Measurements from ENCODE around the gene TFAM. TPM values are rescaled to one million over a fixed set of nuclear protein-coding genes. Genes with fewer than 3 reads are reported as not detected.
A peak's percentile ranks its signal among the peaks of the same experiment; 100 is the strongest.

TFAM gene
- total RNA-seq, result 10 to 100 TPM; 87.7 to 91.8 TPM

- peak within 1 kb of the TSS; percentile 100 for H3K4me3 Mint-ChIP-seq
- intact Hi-C loops (cut with micrococcal nuclease), result loop anchor here (1.0 to 2.0 kb wide), 7 partner anchors 51 to 1522 kb away; partner anchors contain the start of genes CCDC6 and CISD1
- H3K27me3 Mint-ChIP-seq (ENCODE audit: low read depth), result no peaks in the 10 kb centered on the region
- peaks cover 22% of the 10 kb centered on the region for H3K36me3 Mint-ChIP-seq (ENCODE audit: low read depth)
- peak within 1 kb of the TSS; percentile 97 for H3K27ac Mint-ChIP-seq
- CTCF ChIA-PET, result interaction anchor here (0.7 to 4.4 kb wide), 18 partner anchors 9 to 209 kb away, joined by 3 to 36 read pairs (median 4); partner anchors contain the start of genes CISD1 and UBE2D1
- no peaks in the 10 kb centered on the region for H3K9me3 Mint-ChIP-seq
- H3K4me1 Mint-ChIP-seq (ENCODE audit: low read depth), result peaks cover 36% of the 10 kb centered on the region
- peak; percentile 98 for DNase-seq
Observed at GRCh38 chr10:58384999-58385783, at the start of gene TFAM. TSS of gene TFAM (plus strand) at chr10:58385410. CDS start at chr10:58385548, 138 bp downstream.

GRCh38 chr10:58336242-58336641 lies 49.0 kb upstream of the TFAM start:
- H3K36me3 Mint-ChIP-seq (ENCODE audit: low read depth), result peaks cover 6% of the 10 kb centered on the region
- peaks cover 43% of the 10 kb centered on the region for H3K4me1 Mint-ChIP-seq (ENCODE audit: low read depth)
- intact Hi-C loops (cut with micrococcal nuclease), result no loop called here
- H3K9me3 Mint-ChIP-seq, result no peaks in the 10 kb centered on the region
- H3K27ac Mint-ChIP-seq, result no peak overlapping the region
- peak overlapping the region; percentile 95 for H3K4me3 Mint-ChIP-seq
- CTCF ChIA-PET, result interaction anchor here (2.1 kb wide), 1 partner anchor 49 kb away, joined by 15 read pairs; the partner anchor contains the start of gene TFAM
- peak; percentile 12 for DNase-seq
- H3K27me3 Mint-ChIP-seq (ENCODE audit: low read depth), result no peaks in the 10 kb centered on the region

- Mint-ChIP-seq H3K4me3 (no peak overlapping the region), H3K27ac (no peak overlapping the region), H3K27me3 (ENCODE audit: low read depth) (no peaks in the 10 kb centered on the region), H3K9me3 (no peaks in the 10 kb centered on the region), H3K36me3 (ENCODE audit: low read depth) (peaks cover 10% of the 10 kb centered on the region), H3K4me1 (ENCODE audit: low read depth) (peaks cover 41% of the 10 kb centered on the region)
- CTCF ChIA-PET, result interaction anchor here (0.6 kb wide), 1 partner anchor 67 kb away, joined by 3 read pairs; no protein-coding TSS in a partner anchor
- intact Hi-C loops (cut with micrococcal nuclease), result no loop called here
- DNase-seq, result no peak
Observed at GRCh38 chr10:58341422-58341821, 43.8 kb upstream of the TFAM start.

- intact Hi-C loops (cut with micrococcal nuclease), result no loop called here
- Mint-ChIP-seq H3K9me3 (no peaks in the 10 kb centered on the region), H3K36me3 (ENCODE audit: low read depth) (peaks cover 13% of the 10 kb centered on the region), H3K27ac (no peak overlapping the region), H3K27me3 (ENCODE audit: low read depth) (no peaks in the 10 kb centered on the region), H3K4me1 (ENCODE audit: low read depth) (peaks cover 37% of the 10 kb centered on the region), H3K4me3 (no peak overlapping the region)
- CTCF ChIA-PET, result interaction anchor here (0.6 kb wide), 1 partner anchor 67 kb away, joined by 3 read pairs; no protein-coding TSS in a partner anchor
- DNase-seq, result no peak
Observed at GRCh38 chr10:58341947-58342346, 43.3 kb upstream of the TFAM start.

GRCh38 chr10:58347967-58348366 lies 37.2 kb upstream of the TFAM start:
- intact Hi-C loops (cut with micrococcal nuclease), result no loop called here
- H3K4me1 Mint-ChIP-seq (ENCODE audit: low read depth), result peaks cover 22% of the 10 kb centered on the region
- H3K4me3 Mint-ChIP-seq, result no peak overlapping the region

GRCh38 chr10:58348571-58349033 lies 36.6 kb upstream of the TFAM start:
- no peaks in the 10 kb centered on the region for H3K27me3 Mint-ChIP-seq (ENCODE audit: low read depth)
- H3K27ac Mint-ChIP-seq, result no peak overlapping the region
- CTCF ChIA-PET, result interaction anchor here (1.0 kb wide), 1 partner anchor 49 kb away, joined by 4 read pairs; no protein-coding TSS in a partner anchor
- intact Hi-C loops (cut with micrococcal nuclease), result no loop called here
- peaks cover 11% of the 10 kb centered on the region for H3K36me3 Mint-ChIP-seq (ENCODE audit: low read depth)
- H3K4me1 Mint-ChIP-seq (ENCODE audit: low read depth), result peaks cover 21% of the 10 kb centered on the region
- no peak for DNase-seq
- H3K4me3 Mint-ChIP-seq, result no peak overlapping the region
- H3K9me3 Mint-ChIP-seq, result no peaks in the 10 kb centered on the region

More at GRCh38 chr10:58347967-58348366, 37.2 kb upstream of the TFAM start:
- Mint-ChIP-seq H3K27me3 (ENCODE audit: low read depth) (no peaks in the 10 kb centered on the region), H3K9me3 (no peaks in the 10 kb centered on the region), H3K36me3 (ENCODE audit: low read depth) (peaks cover 11% of the 10 kb centered on the region), H3K27ac (no peak overlapping the region)
- CTCF ChIA-PET, result no interaction called here
- no peak for DNase-seq

- peaks cover 23% of the 10 kb centered on the region for H3K4me1 Mint-ChIP-seq (ENCODE audit: low read depth)
- H3K27me3 Mint-ChIP-seq (ENCODE audit: low read depth), result no peaks in the 10 kb centered on the region
- peaks cover 11% of the 10 kb centered on the region for H3K36me3 Mint-ChIP-seq (ENCODE audit: low read depth)
- H3K27ac Mint-ChIP-seq, result no peak overlapping the region
- no peak overlapping the region for H3K4me3 Mint-ChIP-seq
- CTCF ChIA-PET, result interaction anchor here (0.9 kb wide), 1 partner anchor 16 kb away, joined by 5 read pairs; no protein-coding TSS in a partner anchor
- H3K9me3 Mint-ChIP-seq, result no peaks in the 10 kb centered on the region
- DNase-seq, result no peak
- intact Hi-C loops (cut with micrococcal nuclease), result no loop called here
Observed at GRCh38 chr10:58350023-58350422, 35.2 kb upstream of the TFAM start.

GRCh38 chr10:58350619-58351323 lies 34.4 kb upstream of the TFAM start:
- no peaks in the 10 kb centered on the region for H3K9me3 Mint-ChIP-seq
- no peak overlapping the region for H3K4me3 Mint-ChIP-seq
- H3K4me1 Mint-ChIP-seq (ENCODE audit: low read depth), result peaks cover 23% of the 10 kb centered on the region
- H3K27ac Mint-ChIP-seq, result no peak overlapping the region
- H3K36me3 Mint-ChIP-seq (ENCODE audit: low read depth), result peaks cover 7% of the 10 kb centered on the region
- CTCF ChIA-PET, result interaction anchor here (0.9 to 1.1 kb wide), 2 partner anchors 16 to 51 kb away, joined by 5 read pairs; no protein-coding TSS in a partner anchor
- H3K27me3 Mint-ChIP-seq (ENCODE audit: low read depth), result no peaks in the 10 kb centered on the region
- no peak for DNase-seq
- intact Hi-C loops (cut with micrococcal nuclease), result no loop called here

- CTCF ChIA-PET, result interaction anchor here (1.1 kb wide), 1 partner anchor 53 kb away, joined by 5 read pairs; no protein-coding TSS in a partner anchor
- Mint-ChIP-seq H3K4me3 (no peak overlapping the region), H3K36me3 (ENCODE audit: low read depth) (peaks cover 2% of the 10 kb centered on the region), H3K9me3 (no peaks in the 10 kb centered on the region), H3K27ac (no peak overlapping the region), H3K27me3 (ENCODE audit: low read depth) (no peaks in the 10 kb centered on the region), H3K4me1 (ENCODE audit: low read depth) (peaks cover 25% of the 10 kb centered on the region)
- no peak for DNase-seq
- intact Hi-C loops (cut with micrococcal nuclease), result no loop called here
Observed at GRCh38 chr10:58351616-58352578, 33.3 kb upstream of the TFAM start.

- Mint-ChIP-seq H3K27me3 (ENCODE audit: low read depth) (no peaks in the 10 kb centered on the region), H3K4me3 (no peak overlapping the region), H3K27ac (no peak overlapping the region), H3K4me1 (ENCODE audit: low read depth) (peaks cover 25% of the 10 kb centered on the region), H3K36me3 (ENCODE audit: low read depth) (no peaks in the 10 kb centered on the region), H3K9me3 (no peaks in the 10 kb centered on the region)
- CTCF ChIA-PET, result interaction anchor here (0.6 to 0.7 kb wide), 2 partner anchors 8 to 54 kb away, joined by 3 read pairs; no protein-coding TSS in a partner anchor
- intact Hi-C loops (cut with micrococcal nuclease), result no loop called here
- no peak for DNase-seq
Observed at GRCh38 chr10:58352956-58353610, 32.1 kb upstream of the TFAM start.

GRCh38 chr10:58356756-58357155 lies 28.5 kb upstream of the TFAM start:
- Mint-ChIP-seq H3K27ac (no peak overlapping the region), H3K27me3 (ENCODE audit: low read depth) (no peaks in the 10 kb centered on the region), H3K4me1 (ENCODE audit: low read depth) (peaks cover 32% of the 10 kb centered on the region), H3K36me3 (ENCODE audit: low read depth) (peaks cover 2% of the 10 kb centered on the region), H3K4me3 (no peak overlapping the region), H3K9me3 (no peaks in the 10 kb centered on the region)
- CTCF ChIA-PET, result no interaction called here
- no peak for DNase-seq
- intact Hi-C loops (cut with micrococcal nuclease), result loop anchor here (2.0 kb wide), 1 partner anchor 22 kb away; the partner anchor contains the start of gene UBE2D1
